Left hindlimb (tissue), 1 donor: ENCODE measurements around the gene S100A8.

Source experiments
- DNase-seq: peaks from one replicate; pipeline ENCODE4 v3.0.0-alpha.2; 2018

Gene S100A8

DNA sequence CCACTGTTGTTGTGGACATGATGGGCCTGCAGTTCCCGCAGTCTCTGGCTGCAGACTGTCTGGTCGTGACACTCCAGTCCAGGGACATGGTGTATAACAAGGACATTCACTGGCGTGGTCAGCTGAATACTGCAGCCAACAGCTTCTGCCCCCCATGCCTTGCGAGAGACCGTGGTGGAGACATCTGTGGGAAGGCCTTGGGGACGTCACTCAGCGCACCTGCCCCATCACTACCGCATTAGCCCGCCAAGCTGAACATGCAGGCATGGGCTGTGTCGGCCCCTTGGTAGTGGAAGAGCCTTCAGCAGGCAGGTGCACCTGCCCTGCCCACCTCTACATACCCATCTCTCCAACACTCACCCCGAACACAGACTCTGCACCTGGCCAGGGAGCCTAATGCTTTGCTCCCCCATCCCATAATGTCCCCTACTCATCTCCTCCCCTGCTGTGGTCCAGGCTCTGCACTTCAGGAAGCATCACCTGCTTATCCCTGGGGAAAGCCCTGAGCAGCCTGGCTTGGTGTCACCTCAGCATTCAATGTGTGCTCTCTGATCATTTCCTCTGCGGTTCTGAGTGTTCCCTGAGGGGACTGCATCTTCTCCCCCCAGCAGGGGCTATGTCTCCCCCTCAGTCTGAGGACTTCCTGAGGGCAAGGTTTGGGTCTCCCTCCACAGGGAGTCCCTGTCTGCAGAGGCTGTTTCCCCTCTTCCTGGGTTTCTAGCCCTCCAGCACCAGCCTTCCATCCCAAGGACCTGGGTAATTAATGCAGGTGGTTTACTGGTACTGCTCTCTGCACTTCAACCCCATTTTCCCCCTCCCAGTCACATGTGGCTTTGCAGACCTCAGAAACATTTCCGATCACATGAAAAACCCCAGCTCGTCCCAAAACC lies 45.4 kb downstream of the S100A8 start:
- DNase-seq: no peak

GRCh38 chr1:153344718-153345025 lies 46.2 kb downstream of the S100A8 start:
- DNase-seq: no peak

GRCh38 chr1:153343811-153344717 lies 46.8 kb downstream of the S100A8 start:
- no peak for DNase-seq

DNA sequence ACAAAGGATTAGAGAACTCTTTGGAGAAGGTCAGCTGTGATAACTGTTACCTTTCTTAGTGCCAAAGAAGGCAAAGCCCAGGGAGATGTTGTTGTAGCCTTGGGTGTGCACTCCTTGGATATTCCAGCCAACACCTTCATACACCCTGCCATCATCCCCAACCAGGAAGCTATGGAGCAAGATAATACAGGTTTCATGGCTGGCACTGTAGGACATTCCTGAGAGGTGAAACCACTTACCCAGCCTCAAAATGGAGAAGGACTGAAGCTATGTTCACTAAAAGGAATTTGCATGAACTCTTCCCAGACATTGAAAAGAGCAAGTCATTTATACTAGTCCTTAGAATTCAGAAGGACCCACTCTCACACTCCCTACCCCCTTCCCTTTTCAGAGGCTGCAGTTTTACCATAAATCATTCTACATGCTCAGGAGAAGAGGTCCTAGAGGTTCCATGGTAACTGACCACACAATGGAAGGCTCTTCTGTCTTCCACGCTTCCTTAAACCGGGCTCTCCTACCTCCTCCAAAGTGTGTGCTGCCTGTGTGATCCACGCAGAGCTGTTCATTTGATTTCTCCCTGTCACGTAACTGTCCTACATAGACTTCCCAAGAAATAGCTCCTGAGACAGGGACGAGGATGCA lies 47.7 kb downstream of the S100A8 start:
- no peak for DNase-seq

DNA sequence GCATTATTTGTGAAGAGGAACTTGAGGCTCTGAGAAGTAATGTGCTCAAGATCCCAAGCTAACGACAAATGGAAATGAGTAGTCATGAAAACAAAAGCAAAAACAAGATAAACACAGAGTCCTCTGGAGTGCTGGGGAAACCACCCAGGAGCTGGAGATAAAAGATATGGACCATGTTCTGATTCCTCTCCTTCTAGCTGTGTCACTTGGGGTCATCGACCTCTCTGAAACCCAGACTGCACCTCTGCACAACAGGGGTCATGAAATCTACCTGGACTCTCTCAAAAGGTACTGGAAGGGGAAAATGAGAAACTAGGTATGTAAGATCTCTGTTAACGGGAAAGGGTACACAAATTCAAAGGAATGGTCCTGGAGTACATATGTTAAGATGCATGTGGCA lies 48.7 kb downstream of the S100A8 start:
- no peak for DNase-seq

- no peak for DNase-seq
Measured at GRCh38 chr1:153341431-153341934, 49.4 kb downstream of the S100A8 start.

DNA sequence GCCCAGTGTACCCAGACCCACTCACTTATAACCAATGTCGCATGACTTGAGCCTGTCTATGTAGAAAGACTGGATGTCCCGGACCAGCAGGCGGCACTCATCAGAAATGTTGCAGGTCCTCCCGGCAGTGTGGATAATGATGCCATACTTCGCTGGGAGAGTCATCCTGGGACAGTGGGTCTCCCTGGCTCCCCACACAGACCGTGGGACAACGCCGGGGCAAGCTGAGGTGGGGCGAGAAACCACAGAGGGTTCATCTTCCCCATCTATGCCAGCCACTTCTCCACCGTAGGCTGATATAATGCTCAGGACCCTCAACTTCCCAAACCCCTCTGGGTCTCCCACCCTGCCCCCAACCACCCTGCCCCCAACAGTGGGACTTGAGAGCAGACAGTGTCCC lies 50.5 kb downstream of the S100A8 start:
- no peak for DNase-seq
